Testis (tissue), 2 donors: ENCODE results near the gene CPXM2.

ENCODE experiments used
- POLR2A ChIP-seq: fragments of 450-650 bp; IDR thresholded peaks from one replicate; pipeline ENCODE4 v1.6.1; 2017; ENCODE audit warnings: antibody characterized with exemption, mild to moderate bottlenecking, moderate library complexity
- TF ChIP-seq, protein P1 (sequence below), 3 experiments: fragments of 450-650 bp in 2 of 3; fragments of 200-600 bp in 1 of 3; sonication (generic) in 1 of 3; IDR thresholded peaks; one replicate each; pipeline ENCODE4 v1.5.1; 2016 to 2019; ENCODE audit warnings: antibody characterized with exemption in 3 of 3, mild to moderate bottlenecking in 2 of 3, moderate library complexity in 1 of 3

DNA sequence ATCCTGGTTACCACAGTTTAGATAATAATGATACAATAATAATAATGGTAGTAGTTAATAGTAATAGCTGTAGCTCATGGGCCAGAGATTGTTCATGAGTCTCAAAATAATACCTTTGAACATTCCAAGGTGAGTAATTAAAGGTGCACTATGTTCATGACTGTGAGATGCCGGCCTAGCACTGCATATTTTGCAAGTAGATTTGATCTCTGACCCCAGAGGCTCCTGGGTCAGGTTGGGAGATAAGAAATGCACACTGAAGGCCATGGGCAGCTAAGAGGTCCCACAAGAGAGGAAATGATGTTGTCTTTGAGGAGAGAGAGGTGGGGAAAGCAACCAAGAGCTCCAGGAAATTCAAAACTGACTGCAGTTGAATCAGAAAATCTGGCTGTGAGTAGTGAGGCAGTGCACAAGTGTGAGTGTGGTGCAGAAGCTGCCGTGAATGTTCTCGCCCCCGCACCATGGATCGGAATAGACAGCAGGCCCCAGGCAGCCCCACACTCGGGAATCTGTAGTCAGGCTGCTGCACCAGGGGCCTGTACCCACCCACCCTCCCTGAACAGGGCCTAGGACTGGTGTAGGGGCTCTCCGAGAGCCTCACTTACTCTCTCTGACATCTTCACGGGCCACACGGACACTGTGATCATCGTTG, 11.9 kb downstream of the CPXM2 start:
- TF ChIP-seq POLR2A = no peak
- TF ChIP-seq, protein P1, sequence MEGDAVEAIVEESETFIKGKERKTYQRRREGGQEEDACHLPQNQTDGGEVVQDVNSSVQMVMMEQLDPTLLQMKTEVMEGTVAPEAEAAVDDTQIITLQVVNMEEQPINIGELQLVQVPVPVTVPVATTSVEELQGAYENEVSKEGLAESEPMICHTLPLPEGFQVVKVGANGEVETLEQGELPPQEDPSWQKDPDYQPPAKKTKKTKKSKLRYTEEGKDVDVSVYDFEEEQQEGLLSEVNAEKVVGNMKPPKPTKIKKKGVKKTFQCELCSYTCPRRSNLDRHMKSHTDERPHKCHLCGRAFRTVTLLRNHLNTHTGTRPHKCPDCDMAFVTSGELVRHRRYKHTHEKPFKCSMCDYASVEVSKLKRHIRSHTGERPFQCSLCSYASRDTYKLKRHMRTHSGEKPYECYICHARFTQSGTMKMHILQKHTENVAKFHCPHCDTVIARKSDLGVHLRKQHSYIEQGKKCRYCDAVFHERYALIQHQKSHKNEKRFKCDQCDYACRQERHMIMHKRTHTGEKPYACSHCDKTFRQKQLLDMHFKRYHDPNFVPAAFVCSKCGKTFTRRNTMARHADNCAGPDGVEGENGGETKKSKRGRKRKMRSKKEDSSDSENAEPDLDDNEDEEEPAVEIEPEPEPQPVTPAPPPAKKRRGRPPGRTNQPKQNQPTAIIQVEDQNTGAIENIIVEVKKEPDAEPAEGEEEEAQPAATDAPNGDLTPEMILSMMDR (IDR thresholded peaks at IDR 0.05) = no peak
